Gastroesophageal sphincter (tissue), 3 donors: Measurements from ENCODE around the gene KRTAP10-5.

ENCODE experiments used
- CTCF ChIP-seq, 4 experiments: fragments of 200-600 bp in 2 of 4; fragments of 450-650 bp in 2 of 4; sonication (generic) in 1 of 4; IDR thresholded peaks; one replicate each; pipeline ENCODE4 v1.5.1; 2017 to 2019; ENCODE audit warnings: antibody characterized with exemption in 4 of 4, mild to moderate bottlenecking in 2 of 4, moderate library complexity in 2 of 4
- POLR2AphosphoS5 ChIP-seq: sonication (generic); formaldehyde crosslinking; IDR thresholded peaks from one replicate; pipeline ENCODE4 v1.6.1; 2017; ENCODE audit warnings: antibody characterized with exemption

DNA sequence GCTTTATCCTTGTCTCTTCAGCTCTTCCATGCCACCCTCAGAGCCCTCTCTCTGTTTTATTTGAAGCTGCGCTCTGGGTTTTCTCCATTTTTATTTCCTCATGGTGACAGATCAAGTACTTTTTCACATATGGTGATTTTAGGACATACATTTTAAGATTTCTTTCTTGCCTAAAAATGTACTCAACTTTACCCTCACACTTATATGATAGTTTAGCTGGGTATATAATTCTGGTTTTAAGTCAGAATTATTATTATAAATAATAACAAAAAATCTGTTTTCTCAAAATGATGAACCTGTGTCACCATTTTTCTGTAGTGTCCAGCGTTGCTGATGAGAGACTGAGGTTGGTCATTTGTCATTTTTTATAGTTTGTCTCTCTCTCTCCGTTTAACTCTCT lies 754 bp upstream of the KRTAP10-5 start:
- no peak for TF ChIP-seq CTCF (IDR thresholded peaks at IDR 0.05)
- TF ChIP-seq POLR2AphosphoS5, result no peak
